ENCODE results near the gene TM7SF2.
A peak's percentile ranks its signal among the peaks of the same experiment; 100 is the strongest.
"Not testable (repeated sequence)": the region's sequence is repeated elsewhere in the genome, so short reads cannot be mapped to it uniquely, and the experiment has no call there.

TM7SF2 gene

DNA sequence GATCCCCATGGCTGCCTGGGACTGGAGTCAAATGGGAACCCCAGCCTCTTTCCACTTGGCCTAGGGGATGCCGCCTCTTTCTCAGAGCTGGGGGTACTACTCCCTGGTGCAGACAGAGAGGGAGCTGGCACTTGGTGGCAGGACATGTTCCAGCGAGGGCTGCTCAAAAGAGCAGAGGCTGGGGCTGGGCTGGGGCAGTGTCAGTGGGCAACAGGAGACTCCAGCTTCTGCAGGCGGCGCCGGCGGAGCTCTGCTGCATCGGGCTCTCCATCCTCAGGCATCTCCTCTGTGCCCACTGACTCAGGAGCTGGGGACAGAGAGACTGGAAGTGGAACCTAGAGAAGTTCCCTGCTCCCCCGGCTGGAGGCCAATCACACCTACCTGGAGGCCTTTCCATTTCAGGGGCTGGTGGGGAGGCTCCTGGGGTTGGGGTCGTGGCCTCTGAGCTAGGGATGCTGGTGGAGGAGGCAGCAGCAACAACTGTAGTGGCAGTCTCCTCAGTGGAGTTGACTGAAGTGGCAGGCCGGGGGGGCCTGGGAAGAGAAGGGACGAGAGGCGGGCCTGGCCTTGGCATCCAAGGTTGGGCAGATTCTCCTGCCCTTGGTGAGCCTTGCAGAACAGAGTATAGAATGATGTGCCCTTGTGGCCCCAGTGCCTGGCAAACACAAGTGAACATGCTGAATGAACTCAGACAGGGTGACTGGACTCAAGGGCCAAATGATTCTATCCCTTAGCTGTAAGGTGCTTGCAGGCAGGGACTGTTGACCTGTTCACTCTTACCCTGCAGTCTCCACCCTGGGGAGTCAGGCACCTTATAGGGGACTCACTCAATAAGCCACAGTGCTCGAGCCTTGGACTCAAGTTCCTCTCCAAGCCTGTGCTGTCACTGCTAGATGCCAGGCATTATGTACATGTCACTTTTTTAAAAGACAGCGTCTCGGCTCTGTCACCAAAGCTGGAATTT lies 16.8 kb downstream of the TM7SF2 start:
- DNase-seq (ENCODE audit: insufficient read length, low spot score), result no peak
- FAIRE-seq, result no peak

DNA sequence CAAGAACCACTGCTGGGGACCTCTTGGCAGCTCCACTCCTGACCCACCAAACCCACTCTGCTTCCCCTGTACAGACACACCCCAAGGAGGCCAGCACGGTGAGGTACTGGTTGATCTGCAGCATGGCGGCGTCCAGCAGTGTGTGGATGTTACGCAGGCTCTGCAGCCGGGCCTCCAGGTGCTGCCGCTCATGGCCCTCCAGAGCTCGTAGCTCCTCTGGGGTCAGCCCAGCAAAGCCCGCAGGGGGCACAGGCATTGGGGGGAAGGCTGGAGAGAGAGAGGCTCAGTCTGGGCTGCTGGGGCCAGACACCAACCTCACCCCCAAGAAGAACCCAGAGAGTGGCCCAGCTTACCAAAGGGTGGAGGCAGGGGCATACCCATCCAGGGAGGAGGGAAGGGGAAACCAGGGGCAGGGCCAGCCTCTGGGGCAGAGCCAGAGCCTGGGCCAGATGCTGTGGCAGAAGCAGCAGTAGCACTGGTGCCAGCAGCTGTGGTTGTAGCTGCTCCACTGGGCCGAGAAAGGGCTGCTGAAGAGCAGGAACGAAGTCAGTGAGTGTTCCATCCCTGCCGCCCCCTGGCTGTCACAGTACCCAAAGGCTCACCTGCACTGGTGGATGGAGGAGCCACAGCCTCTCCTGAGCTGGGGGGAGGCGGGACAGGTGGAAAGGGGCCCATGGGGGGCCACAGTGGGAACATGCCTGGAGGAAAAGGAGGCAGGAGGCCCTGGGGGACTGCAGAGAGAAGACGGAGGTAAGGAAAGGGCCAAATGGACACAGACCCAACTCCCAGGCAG lies 18.2 kb downstream of the TM7SF2 start:
- FAIRE-seq (no peak), DNase-seq (ENCODE audit: insufficient read length, low spot score) (no peak)

GRCh38 chr11:65130631-65131416 lies 19.2 kb downstream of the TM7SF2 start:
- DNase-seq (ENCODE audit: insufficient read length, low spot score) (no peak), FAIRE-seq (no peak)

- no peak for FAIRE-seq
- no peak for DNase-seq (ENCODE audit: insufficient read length, low spot score)
Observed at GRCh38 chr11:65131417-65131776, 19.7 kb downstream of the TM7SF2 start.

- DNase-seq (ENCODE audit: insufficient read length, low spot score) (no peak), FAIRE-seq (no peak)
Observed at GRCh38 chr11:65131895-65132237, 20.2 kb downstream of the TM7SF2 start.

- FAIRE-seq (no peak), DNase-seq (ENCODE audit: insufficient read length, low spot score) (no peak)
Observed at GRCh38 chr11:65132238-65132987, 20.7 kb downstream of the TM7SF2 start.

DNA sequence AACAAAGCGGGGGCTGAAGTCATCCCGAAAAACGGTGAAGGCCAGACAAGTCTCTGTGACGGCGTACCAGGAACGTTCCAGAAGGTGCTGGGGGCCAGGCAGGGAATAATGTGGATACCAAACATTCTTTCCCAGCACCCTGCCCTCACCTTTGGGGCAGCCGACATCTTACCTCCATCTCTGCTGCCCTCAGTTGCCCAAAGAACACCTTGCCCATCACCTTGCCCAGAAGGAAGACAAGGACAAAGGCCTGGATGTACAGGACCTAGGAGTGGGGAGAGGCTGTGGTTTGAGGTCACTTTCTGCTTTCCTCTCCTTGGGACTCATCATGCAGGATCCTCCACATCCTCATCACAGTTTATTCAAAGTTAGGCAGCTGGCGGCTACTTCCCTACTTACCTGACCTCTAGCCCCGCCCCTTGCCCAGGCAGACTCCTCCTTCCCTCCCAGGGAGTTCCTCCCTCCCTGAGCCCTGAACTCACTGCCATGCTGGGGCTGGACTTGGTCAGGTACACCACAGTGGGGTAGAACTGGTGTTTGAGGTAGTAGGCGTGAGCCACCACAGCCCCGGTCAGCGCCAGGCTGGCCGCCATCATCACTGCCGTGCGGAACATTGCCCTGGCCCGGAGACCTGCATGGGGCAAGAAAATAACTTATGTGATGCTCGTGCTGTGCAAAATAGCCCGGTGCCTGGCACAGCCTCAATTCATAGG lies 21.5 kb downstream of the TM7SF2 start:
- DNase-seq (ENCODE audit: insufficient read length, low spot score), result no peak
- FAIRE-seq, result no peak

- FAIRE-seq (no peak), DNase-seq (ENCODE audit: insufficient read length, low spot score) (no peak)
Observed at GRCh38 chr11:65133724-65134123, 22.1 kb downstream of the TM7SF2 start.

- FAIRE-seq (peak; percentile 33), DNase-seq (ENCODE audit: insufficient read length, low spot score) (peak; percentile 91)
Observed at GRCh38 chr11:65134240-65134951, 22.7 kb downstream of the TM7SF2 start, which contains the start of gene SYVN1. Gene SYVN1 (minus strand): TSS chr11:65134519. CDS start chr11:65133601, 918 bp downstream.

- FAIRE-seq (peak; percentile 83), DNase-seq (ENCODE audit: insufficient read length, low spot score) (peak; percentile 97)
Observed at GRCh38 chr11:65134952-65135632, 23.4 kb downstream of the TM7SF2 start.

- DNase-seq (ENCODE audit: insufficient read length, low spot score) (no peak), FAIRE-seq (no peak)
Observed at GRCh38 chr11:65135633-65136145, 24.0 kb downstream of the TM7SF2 start.

DNA sequence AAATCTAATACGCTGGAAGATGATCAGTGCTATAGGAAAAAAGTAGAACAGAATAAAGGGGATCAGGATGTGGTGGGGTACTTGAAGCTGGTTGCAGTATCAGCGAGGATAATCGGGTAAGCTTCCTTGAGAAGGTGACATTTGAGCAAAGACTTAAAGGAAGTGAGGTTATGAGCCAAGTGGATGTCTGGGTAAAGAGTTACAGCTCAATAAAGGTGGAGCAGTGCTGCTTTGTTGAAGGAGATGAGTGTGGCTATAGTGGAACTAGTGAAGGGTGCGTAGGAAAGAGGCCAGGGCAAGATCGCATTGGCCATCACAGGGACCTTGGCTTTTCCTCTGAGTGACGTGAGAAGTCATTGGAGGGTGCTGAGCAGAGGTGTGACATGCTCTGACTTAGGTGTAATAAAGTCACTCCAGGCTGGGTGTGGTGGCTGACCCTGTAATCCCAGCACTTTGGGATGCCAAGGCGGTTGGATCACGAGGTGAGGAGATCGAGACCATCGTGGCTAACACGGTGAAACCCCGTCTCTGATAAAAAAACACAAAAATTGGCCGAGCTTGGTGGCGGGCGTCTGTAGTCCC lies 24.9 kb downstream of the TM7SF2 start:
- DNase-seq (ENCODE audit: insufficient read length, low spot score) (no peak), FAIRE-seq (no peak)

DNA sequence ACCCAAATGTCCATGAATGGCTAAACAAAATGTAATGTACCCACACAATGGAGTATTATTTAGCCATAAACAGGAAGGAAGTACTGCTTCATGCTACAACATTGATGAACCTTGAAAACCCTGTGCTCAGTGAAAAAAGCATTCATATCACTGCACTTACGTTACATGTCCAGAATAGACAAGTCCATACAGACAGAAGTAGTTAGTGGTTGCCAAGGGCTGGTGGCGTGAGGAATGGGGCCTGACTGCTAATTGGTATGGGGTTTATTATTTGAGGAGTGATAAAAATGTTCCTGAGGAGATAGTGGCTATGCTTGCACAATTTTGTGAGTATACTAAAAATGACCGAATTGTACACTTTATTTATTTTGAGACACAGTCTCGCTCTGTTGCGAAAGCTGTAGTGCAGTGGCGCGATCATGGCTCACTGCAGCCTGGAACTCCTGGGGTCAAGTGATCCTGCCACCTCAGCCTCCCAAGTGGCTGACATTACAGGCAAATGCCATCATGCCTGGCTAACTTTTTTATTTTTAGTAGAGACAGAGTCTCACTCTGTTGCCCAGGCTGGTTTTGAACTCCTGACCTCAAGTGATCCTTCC lies 30.3 kb downstream of the TM7SF2 start:
- FAIRE-seq (no peak), DNase-seq (ENCODE audit: insufficient read length, low spot score) (no peak)

DNA sequence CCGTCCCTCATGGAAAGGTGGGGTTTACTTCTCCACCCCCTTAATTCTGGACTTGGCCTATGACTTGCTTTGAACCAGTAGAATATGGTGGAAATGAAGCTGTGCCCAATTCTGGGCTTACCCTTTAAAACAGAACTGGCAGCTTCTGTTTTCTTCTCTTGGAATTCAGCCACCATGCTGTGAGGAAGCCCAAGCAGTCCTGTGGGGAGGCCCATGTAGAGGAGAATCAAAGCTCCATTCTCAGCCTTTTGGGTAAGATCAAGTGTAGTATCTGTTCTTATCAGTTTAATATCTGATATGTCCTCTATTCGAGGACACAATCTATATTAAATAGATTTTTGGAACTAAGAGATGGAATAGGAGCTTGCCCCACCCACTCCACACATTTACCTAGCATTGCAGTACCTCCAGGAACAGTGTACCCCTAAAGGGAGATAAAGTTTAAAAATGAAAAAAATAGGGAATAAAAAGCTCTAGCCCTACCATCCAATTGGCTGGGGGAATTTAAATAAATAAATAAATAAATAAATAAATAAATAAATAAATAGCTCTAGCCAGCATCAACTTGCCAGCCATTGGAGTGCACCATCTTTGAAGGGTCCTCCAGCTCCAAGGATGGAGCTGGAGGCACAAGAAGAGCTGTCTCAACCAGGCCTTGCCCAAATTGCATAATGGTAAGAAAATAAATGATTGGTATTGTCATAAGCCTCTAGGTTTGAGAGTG lies 35.8 kb downstream of the TM7SF2 start:
- DNase-seq (ENCODE audit: insufficient read length, low spot score), result no peak
- no peak for FAIRE-seq

DNA sequence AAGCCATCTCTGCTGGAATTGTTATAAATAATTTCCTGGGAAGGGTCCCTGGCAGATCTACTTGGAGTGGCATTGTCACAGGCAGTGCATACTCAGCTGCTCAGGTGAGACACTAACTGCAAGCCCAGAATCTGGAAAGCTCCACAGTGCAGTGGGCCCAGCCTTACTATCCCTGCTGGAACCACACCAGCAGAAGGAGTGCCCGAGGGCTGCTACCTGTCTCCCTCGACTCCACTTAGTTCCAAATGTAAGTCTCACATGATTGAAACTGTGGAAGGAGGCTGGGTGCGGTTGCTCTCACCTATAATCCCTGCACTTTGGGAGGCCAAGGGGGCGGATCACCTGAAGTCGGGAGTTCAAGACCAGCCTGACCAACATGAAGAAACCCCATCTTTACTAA lies 37.0 kb downstream of the TM7SF2 start:
- DNase-seq (ENCODE audit: insufficient read length, low spot score) (no peak), FAIRE-seq (no peak)

GRCh38 chr11:65150131-65150508 lies 38.4 kb downstream of the TM7SF2 start:
- not testable (repeated sequence) for DNase-seq (ENCODE audit: insufficient read length, low spot score); FAIRE-seq

Measured in HTR-8/SVneo (cell line).